Ishikawa (cell line): ENCODE results near the gene DHRS1.

Experiments used
- EGR1 ChIP-seq: IDR thresholded peaks from 2 replicates; pipeline ENCODE4 v1.6.1; 2012
- EP300 ChIP-seq: IDR thresholded peaks from 2 replicates; pipeline ENCODE4 v1.6.1; 2012; ENCODE audit warnings: borderline replicate concordance
- MAX ChIP-seq: IDR thresholded peaks from 2 replicates; pipeline ENCODE4 v1.6.1; 2012
- RAD21 ChIP-seq: IDR thresholded peaks from 2 replicates; pipeline ENCODE4 v1.6.1; 2012; ENCODE audit warnings: low read depth
- TAF1 ChIP-seq: IDR thresholded peaks from 2 replicates; pipeline ENCODE4 v1.6.1; 2012; ENCODE audit warnings: low read depth, mild to moderate bottlenecking
- TCF12 ChIP-seq: IDR thresholded peaks from 2 replicates; pipeline ENCODE4 v1.6.1; 2012; ENCODE audit warnings: low read depth
- TEAD4 ChIP-seq: IDR thresholded peaks from 2 replicates; pipeline ENCODE4 v1.6.1; 2012
- YY1 ChIP-seq: IDR thresholded peaks from 2 replicates; pipeline ENCODE4 v1.6.1; 2012; ENCODE audit warnings: low read depth

GRCh38 chr14:24307575-24308341 lies 8.2 kb upstream of the DHRS1 start, which contains the start of gene CIDEB:
- TF ChIP-seq YY1 (no peak), EGR1 (no peak), TAF1 (no peak), TEAD4 (no peak), RAD21 (peak; percentile 53), MAX (no peak), TCF12 (no peak), EP300 (no peak)
